GM06990 (cell line): Measurements from ENCODE around the gene COL9A3.

Experiments
- DNase-seq: peaks from one replicate; pipeline ENCODE4 v3.0.0-alpha.2; 2011; ENCODE audit not compliant: insufficient read length; ENCODE audit errors: extremely low read depth
- H3K27me3 ChIP-seq: replicated peaks from 2 replicates; pipeline ENCODE4 v1.6.0; 2011; ENCODE audit warnings: low read length; ENCODE audit not compliant: control insufficient read depth, insufficient read depth
- H3K36me3 ChIP-seq: 2 replicates; pipeline ENCODE4 v1.5.1; 2011; ENCODE audit warnings: low read length; ENCODE audit not compliant: control insufficient read depth, insufficient read depth
- H3K4me3 ChIP-seq: replicated peaks from 2 replicates; pipeline ENCODE4 v1.5.1; 2011; ENCODE audit warnings: low read depth, mild to moderate bottlenecking, control low read depth, low read length
- TF ChIP-seq, protein P1 (sequence below): IDR thresholded peaks from 2 replicates; pipeline ENCODE4 v1.5.1; 2011; ENCODE audit warnings: low read length, control low read depth, mild to moderate bottlenecking, inconsistent platforms; ENCODE audit not compliant: insufficient read depth, poor library complexity, severe bottlenecking

The COL9A3 gene

DNA sequence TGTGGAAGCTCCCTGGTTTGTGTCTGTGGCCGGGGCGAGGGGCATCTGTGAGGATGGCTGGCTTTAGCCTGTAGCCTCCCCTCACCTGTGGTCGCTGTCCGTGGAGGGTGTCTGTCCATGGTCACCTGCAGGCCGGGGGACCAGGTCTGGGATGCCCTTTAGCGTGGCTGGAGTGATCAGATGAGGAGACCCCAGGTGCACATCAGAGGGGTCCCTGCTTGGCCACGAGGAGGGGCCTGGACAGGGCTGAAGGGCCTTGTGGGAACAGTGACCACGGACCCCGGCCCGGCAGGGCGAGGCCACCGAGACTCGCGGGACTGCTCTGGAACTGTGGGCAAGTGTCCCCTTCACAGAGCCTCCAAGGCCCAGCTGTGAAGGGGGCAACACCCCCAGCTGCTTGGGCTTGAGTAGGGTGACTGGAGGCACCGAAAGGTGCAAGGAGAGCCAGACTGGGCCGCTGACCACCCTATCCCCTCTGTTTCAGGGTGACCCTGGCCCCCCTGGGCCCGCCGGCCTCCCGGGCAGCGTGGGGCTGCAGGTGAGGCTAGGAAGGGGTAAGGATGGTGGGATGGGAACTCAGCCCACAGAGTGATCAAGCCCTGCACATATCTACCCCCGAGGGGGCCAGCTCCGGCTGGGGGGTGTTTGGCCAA, 8.6 kb downstream of the COL9A3 start:
- Histone ChIP-seq H3K27me3 (no peaks in the 10 kb centered on the region; the same call in 1 of the 2 replicates), H3K36me3 (no peaks in the 10 kb centered on the region), H3K4me3 (no peak overlapping the region)
- DNase-seq, result no peak
- TF ChIP-seq, protein P1, sequence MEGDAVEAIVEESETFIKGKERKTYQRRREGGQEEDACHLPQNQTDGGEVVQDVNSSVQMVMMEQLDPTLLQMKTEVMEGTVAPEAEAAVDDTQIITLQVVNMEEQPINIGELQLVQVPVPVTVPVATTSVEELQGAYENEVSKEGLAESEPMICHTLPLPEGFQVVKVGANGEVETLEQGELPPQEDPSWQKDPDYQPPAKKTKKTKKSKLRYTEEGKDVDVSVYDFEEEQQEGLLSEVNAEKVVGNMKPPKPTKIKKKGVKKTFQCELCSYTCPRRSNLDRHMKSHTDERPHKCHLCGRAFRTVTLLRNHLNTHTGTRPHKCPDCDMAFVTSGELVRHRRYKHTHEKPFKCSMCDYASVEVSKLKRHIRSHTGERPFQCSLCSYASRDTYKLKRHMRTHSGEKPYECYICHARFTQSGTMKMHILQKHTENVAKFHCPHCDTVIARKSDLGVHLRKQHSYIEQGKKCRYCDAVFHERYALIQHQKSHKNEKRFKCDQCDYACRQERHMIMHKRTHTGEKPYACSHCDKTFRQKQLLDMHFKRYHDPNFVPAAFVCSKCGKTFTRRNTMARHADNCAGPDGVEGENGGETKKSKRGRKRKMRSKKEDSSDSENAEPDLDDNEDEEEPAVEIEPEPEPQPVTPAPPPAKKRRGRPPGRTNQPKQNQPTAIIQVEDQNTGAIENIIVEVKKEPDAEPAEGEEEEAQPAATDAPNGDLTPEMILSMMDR, result no peak

DNA sequence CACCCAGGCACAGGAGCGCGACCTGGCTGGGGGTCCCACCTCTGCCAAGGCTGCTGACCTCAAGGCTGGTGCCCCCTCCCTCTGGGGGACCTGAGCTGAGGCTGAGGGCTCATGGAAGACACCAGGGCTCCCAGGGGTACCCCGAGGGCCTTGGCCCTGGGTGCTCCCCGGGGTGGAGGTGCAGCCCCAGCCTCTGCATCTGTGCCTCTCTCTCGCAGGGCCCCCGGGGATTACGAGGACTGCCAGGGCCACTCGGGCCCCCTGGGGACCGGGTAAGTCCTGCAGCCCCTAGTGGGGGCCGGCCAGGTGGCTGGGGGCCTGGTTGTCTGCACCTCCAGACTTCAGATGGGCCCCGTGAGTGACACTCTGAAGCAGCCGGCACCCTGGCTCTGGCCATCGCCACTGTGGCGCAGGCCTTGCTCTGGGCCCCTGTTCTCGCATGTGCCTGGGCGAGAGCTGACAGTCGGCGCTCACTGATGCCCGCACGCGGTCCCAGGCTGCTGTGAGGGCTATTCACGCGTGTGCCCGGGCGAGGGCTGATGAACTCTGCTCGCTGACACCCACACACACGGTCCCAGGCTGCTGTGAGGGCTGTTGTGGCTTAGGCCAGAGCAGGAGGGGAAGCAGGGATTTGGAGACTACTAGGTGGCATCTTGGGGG, 9.3 kb downstream of the COL9A3 start:
- TF ChIP-seq, protein P1, result no peak
- H3K27me3 ChIP-seq, result no peaks in the 10 kb centered on the region; the same call in 1 of the 2 replicates
- DNase-seq, result no peak
- H3K36me3 ChIP-seq, result no peaks in the 10 kb centered on the region
- no peak overlapping the region for H3K4me3 ChIP-seq

DNA sequence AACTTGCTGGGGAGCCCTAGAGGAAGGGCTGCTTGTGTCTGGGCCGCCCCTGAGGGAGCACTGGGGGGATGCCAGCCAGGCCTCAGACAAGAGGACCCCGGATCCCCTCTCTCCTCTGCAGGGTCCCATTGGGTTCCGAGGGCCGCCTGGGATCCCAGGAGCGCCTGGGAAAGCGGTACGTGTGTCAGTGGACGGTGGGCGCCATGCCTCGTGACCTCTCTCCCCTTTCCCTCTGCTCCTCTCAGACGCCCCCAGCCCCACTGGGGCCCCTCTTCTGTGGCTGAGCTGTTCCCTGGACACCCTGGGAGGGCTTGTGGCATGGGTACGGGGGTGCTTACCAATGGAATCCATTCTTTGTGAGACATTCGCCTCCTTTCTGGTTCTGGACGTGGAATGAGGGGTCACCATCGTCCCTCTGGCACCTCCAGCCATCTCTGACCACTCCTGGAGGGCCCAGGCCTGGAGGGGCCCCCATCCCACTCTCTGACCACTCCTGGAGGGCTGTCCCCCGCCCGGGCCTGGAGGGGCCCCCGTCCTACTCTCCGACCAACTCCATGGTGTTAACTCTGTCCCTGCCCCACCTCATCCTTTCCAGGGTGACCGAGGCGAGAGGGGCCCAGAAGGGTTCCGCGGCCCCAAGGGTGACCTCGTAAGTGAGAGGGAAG, 9.9 kb downstream of the COL9A3 start:
- no peak for DNase-seq
- Histone ChIP-seq H3K27me3 (no peaks in the 10 kb centered on the region; the same call in 1 of the 2 replicates), H3K36me3 (no peaks in the 10 kb centered on the region), H3K4me3 (no peak overlapping the region)
- TF ChIP-seq, protein P1, result no peak

DNA sequence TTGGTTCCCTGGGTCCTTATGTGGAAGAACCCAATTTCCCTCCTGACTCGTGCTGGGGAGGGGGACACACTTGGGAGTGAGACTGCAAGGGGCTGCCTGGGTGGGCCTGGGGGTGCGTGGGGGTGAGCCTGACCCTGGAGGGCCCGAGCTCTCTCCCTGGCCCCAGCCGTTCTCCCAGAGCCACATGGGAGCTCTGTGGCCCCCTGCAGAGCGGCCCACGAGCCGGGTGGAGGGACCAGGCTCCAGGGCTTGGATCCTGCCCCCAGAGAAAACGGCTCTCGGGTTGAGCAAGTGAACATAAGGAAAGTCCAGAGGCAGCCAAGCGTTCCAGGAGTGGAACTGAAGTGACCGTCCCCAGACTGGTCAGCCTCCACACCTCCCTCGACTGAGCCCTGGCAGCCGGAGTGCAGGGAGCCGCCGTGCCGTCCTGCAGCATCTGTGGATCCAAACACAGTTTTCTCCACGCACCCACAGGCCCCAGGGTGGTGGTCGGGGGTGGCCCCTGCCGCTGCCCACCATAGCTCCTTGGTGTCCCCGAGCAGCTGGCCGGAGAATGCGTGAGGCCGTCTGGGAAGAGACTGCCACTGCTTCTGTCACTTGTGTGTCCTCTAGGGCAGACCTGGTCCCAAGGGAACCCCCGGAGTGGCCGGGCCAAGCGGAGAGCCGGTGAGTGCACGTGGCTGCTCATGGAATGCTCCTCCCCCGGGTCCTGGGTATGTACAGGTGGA, 10.6 kb downstream of the COL9A3 start:
- H3K36me3 ChIP-seq, result no peaks in the 10 kb centered on the region
- TF ChIP-seq, protein P1, result no peak
- H3K4me3 ChIP-seq, result no peak overlapping the region
- no peaks in the 10 kb centered on the region; the same call in 1 of the 2 replicates for H3K27me3 ChIP-seq
- DNase-seq, result no peak

DNA sequence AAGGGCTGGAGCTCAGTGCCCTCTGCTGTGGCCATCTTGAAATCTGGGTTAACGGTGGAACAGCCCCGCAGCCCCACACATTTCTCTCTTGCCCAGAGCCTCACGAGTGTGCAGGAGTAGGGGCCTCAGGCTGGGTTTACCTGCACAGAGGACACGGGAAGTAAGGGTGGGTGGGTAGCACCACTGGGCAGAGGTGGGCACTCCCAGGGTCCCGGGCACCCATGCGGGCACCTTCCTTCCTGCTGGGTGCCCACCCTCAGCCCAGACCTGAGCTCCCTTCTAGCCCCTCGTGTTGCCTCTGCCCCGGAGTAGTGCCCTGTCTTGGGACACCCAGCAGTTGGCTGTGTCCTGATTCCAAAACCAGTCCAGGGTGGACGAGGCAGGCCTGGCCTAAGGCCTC, 11.2 kb downstream of the COL9A3 start:
- H3K4me3 ChIP-seq, result no peak overlapping the region
- no peak for DNase-seq
- no peaks in the 10 kb centered on the region for H3K36me3 ChIP-seq
- H3K27me3 ChIP-seq, result no peaks in the 10 kb centered on the region; the same call in 1 of the 2 replicates
- TF ChIP-seq, protein P1, result no peak
